Putamen (tissue), 1 donor: Measurements from ENCODE around the gene GFI1B.
"Not testable (repeated sequence)": the region's sequence is repeated elsewhere in the genome, so short reads cannot be mapped to it uniquely, and the experiment has no call there.

ENCODE experiments used
- DNase-seq: peaks from one replicate; pipeline ENCODE4 v3.0.0-alpha.2; 2016; ENCODE audit warnings: low spot score

GFI1B gene

DNA sequence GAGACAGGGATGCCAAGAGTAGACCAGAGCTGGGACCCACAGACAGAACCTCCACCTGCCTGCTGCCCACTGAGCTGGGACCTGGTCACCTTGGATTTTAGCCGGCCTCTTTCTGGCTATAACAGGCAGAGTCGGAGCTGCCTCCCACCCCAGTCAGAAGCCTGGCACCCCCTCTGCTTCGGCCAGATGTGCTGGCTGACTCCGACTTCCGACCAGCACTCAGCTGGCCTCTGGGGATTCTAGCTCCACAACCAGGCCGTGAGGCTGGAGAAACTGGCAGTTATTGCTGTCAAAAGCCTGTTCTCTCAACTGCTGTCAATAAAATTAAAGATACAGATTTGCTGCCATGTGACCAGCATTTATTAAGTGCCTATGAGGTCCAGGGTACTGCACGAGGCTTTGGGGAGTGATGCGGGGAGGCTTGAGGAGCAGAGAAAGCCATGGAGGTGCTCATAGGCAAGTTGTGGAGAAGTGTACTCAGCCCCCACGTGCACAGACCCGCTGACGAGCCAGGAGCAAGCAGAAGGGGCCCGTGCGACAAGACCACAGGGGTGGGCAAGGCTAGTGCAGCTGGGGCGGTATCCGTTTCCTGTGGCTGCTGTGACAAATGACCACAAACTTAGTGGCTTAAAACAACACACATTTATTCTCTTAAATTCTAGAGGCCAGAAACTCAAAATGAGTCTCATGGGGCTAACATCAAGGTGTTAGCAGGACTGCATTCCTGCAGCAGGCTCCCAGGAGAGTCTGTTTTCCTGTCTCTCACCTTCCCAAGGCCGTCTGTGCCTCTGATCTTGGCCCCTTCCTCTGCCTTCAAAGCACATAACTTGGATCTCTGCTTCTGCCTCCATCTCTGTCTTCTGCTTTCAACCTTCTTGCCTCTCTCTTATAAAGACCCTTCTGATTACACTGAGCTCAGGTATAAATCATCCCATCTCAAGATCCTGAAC, 13.1 kb downstream of the GFI1B start:
- DNase-seq = no peak

DNA sequence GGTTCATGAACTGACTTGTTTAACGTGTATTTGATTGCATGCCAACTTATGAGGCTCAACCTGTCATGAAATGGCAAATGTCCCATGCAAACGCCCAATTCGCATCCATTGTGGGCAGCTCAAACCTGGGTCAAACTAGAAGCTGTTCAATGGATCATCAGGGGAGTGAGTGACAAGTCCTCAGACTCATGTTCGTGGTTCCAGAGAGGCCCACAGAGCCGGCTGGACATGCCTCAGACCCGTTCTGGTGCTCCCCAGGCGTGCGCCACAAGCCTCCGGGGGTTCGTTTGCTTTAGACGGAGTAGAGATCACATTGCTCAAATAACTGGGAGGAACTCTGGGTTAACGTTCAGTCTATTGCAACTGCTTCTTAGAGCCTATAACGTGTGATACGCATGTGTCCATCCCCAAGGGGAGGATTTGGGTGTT, 15.0 kb downstream of the GFI1B start:
- DNase-seq = no peak

- no peak for DNase-seq
These were observed 16.1 kb downstream of the GFI1B start for GRCh38 chr9:132994410-132995120.

DNA sequence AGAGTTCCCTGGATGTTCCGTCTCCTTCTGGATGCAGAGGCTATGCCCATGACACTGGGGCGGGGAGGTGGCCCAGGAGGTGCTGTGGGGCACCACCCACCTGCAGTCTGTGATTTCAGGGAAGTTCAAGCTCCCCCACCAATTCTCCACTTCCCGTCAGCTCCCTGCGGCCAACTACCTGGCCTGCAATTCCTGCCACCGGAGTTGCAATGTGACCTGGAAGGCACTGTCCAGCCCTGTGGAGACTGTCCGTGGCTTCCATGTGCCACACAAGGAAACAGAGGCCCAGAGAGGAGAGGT, 16.6 kb downstream of the GFI1B start:
- DNase-seq = no peak

GRCh38 chr9:132995879-132996278, 17.4 kb downstream of the GFI1B start:
- DNase-seq = no peak

- no peak for DNase-seq
These were observed 18.0 kb downstream of the GFI1B start for GRCh38 chr9:132996526-132996925.

GRCh38 chr9:132997591-132997990, 19.1 kb downstream of the GFI1B start:
- no peak for DNase-seq

- not testable (repeated sequence) for DNase-seq
These were observed 19.7 kb downstream of the GFI1B start for GRCh38 chr9:132998221-132998620.

DNA sequence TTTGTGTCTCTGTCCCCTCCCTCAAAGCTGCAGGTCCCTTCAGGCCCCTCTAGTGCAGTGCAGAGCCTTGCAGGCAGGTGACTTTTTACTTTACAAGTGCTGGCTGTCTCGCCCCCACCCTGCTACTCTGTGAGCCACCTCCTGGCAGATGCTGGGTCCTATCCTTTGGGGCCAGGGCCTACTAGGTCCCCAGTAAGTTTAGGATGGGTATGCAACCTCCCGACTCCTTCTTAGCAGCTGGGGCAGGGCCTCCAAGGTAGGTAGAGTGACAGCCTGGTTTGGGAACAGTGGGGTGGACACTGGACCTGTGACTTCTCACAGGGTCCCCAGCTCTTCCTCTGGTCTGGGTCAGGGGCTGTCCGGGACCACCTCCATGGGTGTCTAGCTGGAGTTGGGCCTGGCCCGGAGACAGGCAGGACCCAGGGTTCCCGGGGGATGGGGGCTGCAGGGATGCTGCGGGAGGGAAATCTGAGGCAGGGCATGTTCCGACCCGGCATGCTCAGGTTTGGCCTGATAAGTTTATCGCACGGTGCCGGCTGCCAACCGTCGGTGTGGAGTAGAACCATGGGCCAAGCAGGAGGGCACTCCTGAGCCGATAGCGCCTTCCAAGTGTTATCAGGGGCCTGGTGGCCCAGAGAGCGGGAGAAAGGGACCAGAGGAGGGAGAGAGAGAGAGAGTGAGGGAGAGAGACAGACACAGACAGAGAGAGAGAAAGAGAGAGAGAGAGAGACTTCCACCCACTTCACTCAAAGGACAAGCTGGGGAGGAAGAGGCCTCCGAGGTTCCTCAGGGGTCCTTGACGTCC, 20.5 kb downstream of the GFI1B start:
- DNase-seq = no peak

DNA sequence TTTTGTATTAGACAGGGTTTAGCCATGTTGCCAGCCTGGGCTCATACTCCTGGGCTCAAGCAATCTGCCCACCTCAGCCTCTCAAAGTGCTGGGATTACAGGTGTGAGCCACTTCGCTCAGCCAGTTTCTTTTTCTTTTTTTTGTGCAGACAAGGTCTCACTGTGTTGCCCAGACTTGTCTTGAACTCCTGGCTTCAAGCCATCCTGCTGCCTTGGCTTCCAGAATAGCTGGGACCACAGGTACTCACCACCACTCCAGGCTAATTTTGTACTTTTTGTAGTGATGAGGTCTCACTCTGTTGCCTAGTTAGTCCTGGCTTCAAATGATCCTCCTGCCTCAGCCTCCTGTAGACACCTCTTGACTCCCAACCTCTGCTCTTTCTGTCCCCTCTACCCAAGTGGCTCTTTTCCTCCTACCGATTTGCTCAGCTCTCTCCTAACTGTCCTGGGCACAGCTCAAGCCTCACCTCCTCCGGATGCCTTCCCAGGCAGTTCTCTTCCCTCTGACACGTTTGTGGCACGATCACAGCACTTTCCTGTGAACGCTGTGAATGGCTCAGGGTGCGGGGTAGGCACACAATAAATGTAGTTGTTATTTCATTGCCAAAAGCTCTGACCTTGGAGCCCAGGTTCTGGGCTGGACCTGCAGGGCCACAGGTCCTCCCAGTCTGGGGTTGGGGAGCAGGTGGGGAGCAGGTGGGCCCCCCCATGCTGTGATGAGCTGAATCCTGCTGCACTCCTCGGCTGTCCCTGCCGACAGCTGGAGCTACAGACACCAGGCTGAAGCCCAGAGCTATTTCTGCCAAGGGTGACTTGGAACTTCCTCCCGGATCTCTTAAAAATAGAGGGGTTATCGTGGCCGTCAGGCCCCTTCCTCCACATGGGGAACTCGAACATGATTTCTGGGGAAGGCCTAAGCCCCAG, 23.9 kb downstream of the GFI1B start:
- no peak for DNase-seq

- DNase-seq = no peak
These were observed 24.6 kb downstream of the GFI1B start for GRCh38 chr9:133003071-133003461.

DNA sequence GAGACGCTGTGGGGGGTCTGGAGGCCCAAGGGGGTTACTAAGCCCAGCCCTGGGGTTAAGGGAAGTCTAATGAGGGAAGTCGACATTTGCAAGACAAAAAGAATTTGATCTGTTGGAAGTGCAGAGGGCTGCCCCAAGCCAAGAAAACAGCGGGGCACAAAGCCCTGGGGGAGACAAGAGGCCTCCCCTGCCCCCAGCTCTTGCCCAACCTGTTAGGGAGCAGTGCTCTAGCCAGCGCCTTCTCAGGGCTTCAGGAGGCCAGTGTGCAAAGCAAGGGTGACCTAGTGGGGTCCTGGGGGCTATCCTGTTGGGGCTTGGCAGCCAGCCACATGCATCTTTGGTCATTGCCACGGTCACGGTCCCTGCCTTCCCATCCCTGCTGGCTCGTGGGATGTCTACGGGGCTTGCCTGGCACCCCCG, 25.2 kb downstream of the GFI1B start:
- DNase-seq = no peak

GRCh38 chr9:133004091-133004998, 25.9 kb downstream of the GFI1B start:
- DNase-seq = no peak

- DNase-seq = no peak
These were observed 26.7 kb downstream of the GFI1B start for GRCh38 chr9:133004999-133005760.

DNA sequence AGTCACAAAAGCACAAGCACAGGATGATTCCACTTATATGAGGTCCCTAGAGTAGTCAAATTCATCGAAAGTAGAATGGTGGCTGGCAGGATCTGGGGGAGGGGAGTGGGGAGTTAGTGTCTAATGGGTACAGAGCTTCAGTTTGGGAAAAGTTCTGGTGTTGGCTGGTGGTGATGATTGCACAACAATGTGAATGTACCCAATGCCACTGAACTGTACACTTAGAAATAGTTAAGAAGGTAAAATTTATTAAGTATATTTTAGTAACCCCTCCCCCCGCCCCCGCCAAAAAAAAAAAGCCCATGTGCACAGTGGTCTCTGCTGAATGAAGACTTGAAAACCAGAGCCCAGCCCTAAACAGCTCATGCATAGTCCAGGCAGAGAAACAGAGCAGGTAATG, 27.5 kb downstream of the GFI1B start:
- DNase-seq = no peak

DNA sequence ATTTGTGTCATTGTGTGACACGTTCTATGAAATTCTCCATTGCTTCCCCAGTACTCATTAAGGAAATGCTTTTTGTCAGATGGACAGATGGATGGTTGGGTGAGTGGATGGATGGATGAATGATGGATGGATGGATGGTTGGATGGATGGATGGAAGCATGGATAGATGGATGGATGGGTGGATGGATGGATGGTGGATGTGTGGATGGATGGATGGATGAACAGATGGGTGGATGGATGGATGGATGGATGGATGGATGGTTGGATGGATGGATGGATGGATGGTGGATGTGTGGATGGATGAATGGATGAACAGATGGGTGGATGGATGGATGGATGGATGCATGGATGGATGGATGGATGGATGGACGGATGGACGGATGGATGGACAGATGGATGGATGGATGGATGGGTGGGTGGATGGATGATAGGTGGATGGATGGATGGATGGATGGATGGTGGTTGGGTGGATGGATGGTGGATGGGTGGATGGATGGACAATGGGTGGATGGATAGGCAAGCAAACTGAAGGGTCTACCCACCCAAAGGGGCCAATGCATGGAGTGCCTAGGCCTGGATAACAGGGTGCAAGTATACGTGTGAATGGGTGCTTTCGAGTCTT, 28.3 kb downstream of the GFI1B start:
- DNase-seq = no peak

DNA sequence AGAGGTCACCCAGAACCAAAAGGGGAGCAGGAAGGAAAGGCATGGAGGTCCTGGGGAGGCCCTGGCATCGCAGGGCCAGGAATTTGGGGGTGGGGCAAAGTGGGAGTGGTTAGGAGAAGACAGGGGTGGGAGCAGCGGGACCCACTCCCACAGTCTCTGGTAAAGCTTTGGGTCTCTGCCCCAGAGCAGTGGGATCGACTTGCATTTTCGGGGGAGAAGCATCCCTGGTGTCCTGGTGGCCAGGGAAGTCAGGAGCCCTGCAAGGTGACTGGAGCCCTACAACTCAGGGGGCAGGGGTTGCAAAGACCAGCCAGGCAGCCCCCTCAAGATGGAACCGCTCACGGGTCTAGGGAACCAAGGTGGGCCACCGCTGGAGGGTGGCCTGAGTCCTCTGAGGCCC, 29.9 kb downstream of the GFI1B start:
- no peak for DNase-seq

GRCh38 chr9:133008824-133009223, 30.3 kb downstream of the GFI1B start:
- no peak for DNase-seq

GRCh38 chr9:133009906-133010582, 31.6 kb downstream of the GFI1B start:
- DNase-seq = no peak
